GM18526 (cell line): ENCODE measurements around the gene ANKRD13B.

Experiments
- POLR2A ChIP-seq: IDR thresholded peaks from 3 replicates; pipeline ENCODE4 v1.6.1; 2011; ENCODE audit not compliant: insufficient read length; ENCODE audit errors: extremely low read depth

ANKRD13B gene

DNA sequence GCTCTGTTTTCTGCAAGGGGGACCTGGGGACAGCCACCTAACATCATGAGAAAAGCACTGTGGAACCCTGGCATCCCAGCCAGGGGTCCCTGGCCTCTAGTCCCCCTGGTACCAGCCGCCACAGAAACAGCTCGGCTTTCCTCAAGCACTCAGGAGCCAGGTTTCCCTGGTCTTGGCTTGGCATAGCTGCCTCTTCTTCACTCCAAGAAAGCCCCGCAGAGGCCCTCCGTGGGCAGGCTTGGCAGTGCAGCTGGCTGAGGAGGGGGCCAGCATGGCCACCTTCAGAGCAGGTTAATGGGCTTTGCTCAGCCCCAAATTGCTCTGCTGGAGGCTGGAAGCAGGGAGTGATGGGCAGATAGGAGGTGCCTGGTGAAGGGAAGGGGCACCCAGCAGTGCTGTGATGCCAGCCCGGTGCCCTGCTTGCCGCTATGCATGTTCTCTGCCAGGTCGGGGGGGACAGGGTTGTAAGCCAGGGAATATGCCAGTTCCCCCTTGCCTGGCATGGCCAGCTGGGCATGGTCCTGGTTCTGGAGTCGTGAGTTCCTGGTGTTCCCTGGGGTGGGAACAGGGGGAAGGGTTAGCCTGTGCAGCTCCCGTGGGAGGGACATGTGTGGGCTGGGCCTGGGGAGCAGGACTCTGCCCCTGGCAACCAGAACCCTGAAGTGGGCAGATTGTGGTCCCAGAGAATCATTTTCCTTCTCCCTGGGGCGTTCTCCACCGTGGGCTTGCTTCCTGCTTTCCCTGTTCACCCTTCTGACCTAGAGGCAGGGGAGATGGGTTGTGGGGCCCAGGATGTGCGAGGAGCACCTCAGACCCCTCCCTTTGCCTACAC lies 3.2 kb downstream of the ANKRD13B start:
- TF ChIP-seq POLR2A = no peak

DNA sequence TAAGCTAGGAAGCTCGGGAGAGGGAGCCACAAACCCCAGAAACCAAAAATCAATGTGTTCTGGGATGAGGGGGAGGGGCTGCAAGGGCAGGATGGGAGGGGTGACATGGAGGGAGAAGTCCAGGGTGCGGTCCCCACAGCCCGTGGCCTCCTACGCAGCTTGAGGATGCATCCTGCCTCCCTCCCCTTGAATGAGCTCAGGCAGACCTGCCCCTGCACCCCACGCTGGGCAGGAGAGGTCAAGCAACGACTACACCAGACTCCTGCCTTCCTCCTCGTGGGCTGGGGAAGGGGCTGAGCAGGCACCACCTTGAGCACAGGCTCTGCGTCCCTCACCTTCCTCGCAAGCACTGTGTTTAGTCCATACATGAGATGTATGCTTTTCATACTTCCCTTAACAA lies 3.9 kb downstream of the ANKRD13B start:
- no peak for TF ChIP-seq POLR2A

DNA sequence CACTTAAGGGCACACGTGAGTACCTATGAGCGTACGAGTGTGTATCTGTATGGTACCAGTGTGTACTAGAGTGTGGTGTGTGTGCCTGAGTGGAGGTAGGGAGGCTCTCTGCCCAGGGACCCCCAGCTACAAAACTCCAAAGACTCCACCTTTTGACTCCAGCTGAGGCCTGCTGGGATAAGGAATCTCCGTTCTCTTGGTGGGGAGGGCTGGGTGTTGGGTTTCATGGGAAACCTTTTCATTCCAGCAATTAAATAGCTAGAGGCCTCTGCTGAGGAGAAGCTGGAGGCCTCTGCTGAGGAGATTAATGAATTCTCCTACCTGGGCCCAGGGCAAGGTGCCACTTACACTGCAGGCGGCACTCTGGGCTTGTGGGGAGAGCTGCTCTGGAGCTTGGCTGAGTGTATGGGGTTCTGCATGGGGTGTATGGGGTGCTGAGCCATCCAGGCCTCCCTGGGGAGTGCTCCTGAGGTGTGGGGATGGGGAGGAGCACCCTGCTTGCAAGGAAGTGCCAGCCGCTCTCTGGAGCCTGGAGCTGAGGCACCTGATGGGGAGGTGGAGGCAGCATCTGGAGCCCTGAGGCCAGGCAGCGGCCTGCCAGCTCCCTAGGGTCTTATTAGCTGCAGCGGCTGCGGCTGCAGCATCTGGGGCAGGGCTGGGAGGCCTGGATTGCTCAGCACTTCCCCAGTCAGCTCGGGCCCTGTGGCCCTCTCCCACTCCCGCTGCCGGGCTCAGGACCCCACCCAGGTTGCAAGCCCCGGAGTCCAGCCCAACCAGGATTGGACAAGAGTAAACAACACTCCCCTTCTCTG lies 4.6 kb downstream of the ANKRD13B start:
- no peak for TF ChIP-seq POLR2A

DNA sequence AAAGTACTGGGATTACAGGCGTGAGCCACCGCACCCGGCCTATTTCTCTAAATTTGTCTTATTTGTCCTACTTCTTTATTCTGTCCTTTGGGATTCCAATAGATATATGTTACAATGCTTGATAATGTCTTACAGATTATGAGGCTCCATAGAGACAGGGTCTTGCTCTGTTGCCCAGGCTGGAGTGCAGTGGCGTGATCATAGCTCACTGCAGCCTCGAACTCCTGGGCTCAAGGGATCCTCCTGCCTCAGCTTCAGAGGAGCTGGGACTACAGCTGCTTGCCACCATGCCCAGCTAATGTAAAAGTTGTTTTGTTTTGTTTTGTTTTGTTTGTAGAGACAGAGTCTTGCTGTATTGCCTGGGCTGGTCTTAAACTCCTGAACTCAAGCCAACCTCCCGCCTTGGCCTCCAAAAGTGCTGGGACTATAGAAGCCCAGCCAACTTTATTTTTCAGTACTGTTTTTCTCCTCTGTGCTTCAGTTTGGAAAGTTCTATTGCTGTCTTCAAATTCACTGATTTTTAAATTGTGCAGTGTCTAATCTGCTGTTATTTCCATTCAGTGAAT lies 10.3 kb downstream of the ANKRD13B start:
- TF ChIP-seq POLR2A = no peak

DNA sequence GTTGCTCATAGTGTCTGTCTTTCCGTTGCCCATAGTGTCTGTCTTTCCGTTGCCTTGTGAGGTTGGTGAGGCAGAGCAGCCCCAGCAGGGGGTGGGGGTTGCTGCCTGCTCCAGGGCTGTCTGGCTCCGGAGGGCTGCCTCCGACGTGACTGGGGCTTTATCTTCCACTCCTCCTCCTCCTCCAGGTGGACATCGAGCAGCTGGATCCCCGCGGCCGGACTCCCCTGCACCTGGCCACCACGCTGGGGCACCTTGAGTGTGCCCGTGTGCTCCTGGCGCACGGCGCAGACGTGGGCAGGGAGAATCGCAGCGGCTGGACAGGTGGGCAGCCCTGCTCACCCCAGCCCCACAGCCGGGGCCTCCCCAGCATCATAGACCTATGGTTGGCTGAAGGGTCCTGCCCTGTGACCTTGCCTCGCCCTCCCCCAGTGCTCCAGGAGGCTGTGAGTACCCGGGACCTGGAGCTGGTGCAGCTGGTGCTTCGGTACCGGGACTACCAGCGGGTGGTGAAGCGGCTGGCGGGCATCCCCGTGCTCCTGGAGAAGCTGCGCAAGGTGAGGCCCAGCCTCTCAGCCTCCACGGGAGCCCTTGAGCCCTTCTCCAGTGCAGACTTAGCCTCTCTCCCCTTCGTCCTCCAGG lies 14.7 kb downstream of the ANKRD13B start:
- TF ChIP-seq POLR2A = no peak

DNA sequence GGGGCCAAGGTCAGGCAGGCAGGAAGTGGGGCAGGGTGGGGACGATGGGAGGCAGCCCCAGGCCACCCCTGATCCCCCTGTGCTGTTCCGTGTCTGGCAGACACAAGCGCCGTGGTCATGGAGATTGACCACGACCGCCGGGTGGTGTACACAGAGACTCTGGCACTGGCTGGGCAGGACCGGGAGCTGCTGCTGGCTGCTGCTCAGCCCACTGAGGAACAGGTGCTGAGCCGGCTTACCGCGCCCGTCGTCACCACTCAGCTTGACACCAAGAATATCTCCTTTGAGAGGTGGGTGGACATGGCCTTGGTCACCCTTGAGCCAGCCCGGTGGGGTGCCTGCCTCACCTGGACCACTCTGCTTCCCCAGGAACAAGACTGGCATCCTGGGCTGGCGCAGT lies 16.1 kb downstream of the ANKRD13B start:
- TF ChIP-seq POLR2A = no peak

DNA sequence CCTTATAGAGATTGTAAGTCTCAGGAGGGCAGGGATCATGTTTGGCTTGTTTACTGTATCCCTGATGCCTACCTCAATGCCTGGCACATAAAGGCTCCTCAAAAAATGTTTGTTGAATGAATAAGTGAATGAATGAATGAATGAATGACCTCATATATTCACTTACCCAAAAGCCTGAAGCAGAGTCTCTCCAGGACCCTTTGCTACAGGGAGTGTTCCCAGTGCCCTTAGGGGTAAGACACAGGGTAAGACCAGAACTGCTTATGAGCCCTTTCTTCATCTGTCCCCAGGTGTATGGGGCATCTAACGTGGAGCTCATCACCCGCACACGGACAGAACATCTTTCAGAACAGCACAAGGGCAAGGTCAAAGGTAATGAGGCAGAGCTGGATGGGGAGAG lies 17.5 kb downstream of the ANKRD13B start:
- TF ChIP-seq POLR2A = no peak

DNA sequence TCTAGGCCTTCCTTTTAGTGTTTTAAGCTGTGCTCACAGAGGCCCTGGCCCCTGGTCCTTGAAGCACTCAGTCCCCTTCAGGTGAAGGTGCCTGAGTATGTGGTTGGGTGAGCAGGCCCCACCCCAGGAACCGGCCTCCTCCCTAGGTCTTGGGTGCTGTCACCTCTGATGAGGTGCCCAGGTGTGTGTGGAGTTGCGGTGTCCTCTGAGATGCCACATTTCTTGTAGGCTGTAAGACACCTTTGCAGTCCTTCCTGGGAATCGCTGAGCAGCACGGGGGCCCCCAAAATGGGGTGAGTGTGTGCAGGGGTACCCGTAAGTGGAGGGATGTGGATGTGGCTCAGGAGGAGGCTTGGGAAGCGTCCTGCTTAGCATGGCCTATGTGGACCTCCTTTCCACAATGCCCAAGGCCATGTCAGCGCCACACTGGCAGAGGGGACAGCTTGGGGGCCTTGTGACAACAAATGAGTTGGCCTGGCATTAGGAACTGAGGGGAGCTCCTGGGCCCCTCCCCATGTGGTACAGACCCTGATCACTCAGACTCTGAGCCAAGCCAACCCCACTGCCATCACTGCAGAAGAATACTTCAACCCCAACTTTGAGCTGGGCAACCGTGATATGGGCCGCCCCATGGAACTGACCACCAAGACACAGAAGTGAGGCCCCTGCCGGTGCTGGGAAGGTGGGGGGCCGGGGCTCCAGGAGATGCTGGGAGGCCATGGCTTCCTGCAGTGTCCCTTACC lies 18.6 kb downstream of the ANKRD13B start:
- no peak for TF ChIP-seq POLR2A

DNA sequence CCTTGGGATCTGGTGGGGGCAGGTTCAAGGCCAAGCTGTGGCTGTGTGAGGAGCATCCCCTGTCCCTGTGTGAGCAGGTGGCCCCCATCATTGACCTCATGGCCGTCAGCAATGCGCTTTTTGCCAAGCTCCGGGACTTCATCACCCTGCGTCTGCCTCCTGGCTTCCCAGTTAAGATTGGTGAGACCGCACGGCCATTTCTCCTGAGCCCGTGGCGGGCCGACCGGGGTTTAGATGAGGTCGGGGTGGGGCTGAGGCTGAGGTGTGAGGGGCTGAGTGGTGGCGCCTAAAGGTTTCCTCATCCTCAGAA lies 19.1 kb downstream of the ANKRD13B start:
- TF ChIP-seq POLR2A = no peak

DNA sequence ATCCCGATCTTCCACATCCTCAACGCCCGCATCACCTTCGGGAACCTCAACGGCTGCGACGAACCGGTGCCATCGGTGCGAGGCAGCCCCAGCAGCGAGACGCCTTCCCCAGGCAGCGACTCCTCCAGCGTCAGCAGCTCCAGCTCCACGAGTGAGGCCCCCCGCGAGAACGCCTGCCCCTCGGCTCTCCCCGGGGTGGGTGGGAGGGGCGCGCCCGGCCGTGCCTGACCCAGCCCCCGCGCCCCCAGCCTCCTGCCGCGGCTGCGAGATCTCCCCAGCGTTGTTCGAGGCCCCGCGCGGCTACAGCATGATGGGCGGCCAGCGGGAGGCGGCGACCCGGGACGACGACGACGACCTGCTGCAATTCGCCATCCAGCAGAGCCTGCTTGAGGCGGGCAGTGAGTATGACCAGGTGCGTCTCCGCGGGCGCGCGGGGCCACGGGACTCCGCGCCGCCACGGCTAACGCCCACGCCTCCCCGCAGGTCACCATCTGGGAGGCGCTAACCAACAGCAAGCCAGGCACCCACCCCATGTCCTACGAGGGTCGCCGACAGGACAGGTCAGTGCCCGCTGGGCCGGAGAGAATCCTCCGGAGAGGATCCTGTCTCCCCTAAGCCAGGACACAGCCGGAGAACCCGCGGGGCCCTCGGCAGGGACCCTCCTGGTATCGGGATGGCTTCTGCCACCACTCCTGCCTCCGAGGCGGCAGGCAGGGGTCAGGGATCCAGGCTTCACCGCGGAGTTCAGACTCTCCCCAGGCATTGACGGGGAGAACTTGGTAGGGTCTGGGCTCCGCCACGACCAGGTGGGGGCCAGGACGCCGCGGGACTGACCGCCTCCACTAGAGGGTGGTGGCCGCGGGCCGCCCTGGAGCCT lies 19.7 kb downstream of the ANKRD13B start:
- TF ChIP-seq POLR2A = no peak

DNA sequence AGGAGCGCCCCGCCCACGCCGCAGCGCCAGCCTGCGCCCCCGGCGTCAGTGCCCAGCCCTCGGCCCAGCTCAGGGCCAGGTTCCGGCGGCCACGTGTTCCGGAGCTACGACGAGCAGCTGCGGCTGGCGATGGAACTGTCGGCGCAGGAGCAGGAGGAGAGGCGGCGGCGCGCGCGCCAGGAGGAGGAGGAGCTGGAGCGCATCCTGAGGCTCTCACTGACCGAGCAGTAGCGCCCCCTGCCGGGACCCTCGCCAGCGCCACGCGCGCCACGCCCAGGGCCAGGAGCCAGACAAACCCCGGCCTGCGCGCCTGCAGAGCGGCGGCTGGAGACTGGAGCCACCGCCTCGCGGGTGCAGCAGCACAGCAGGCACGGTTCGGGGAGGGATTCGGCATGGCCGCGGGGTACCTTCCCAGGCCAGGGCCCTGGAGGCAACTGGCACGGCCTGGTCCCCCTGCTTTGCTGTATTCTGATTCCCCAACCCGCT lies 20.5 kb downstream of the ANKRD13B start:
- no peak for TF ChIP-seq POLR2A

DNA sequence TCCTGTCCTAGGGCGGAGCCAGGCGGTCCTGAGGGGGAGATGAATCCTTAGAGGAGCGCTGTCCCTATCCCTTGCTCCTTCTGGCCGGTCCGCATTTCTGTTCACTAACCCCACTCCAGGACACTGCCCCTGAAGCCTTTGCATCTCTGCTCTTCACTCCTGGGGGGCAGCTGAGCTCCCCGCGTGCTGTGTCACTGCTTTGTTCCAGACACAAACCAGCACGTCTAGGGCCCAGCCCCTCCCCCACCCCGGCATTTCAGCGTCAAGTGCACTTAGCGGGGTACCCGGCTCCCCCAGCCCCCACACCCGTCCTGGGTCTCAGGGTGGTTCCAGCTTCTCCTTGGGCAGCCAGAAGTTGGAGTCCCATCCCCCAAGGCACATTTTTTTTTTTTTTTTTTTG lies 20.9 kb downstream of the ANKRD13B start:
- TF ChIP-seq POLR2A = no peak

DNA sequence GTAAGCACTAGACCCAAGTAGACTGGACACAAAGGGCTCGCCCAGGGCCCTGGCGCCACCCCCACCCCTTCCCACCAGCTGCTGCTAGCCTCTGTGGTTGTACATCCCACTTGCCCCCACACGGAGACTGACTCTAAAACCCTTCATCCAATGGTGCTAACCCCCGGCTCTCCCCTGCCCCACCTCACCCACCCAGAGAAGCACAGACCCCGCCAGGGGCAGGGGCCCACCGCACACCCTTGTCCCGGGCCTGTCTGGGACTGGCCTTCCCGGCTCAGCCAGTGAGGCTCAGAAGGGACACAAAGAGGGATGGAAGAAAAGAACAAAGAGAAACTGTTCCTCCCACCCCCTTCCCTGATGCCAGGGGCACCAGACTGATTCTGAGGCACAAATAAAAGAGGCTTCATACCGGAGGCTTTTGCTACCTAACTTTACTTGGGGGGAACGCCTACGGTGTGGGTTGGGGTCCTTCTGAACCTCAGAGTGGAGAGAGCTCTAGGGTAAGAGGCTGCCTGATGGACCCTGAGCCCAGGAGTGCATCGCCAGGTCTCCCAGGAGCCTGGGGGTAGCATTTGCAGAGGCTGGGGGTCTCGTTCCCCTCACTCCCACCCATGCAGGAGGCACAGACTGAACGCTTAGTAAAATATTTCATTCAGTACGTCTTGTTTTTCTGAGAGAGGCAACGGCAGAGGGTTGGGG lies 21.6 kb downstream of the ANKRD13B start:
- no peak for TF ChIP-seq POLR2A
